NCI-H510A (cell line): Measurements from ENCODE around the gene HDAC7.
"Not testable (repeated sequence)": the region's sequence is repeated elsewhere in the genome, so short reads cannot be mapped to it uniquely, and the experiment has no call there.

Experiments
- DNase-seq: peaks from one replicate; lab custom pipeline; 2025; lab: John Stamatoyannopoulos, UW

HDAC7 gene

GRCh38 chr12:47849261-47849660 is 29.6 kb upstream of the HDAC7 start:
- DNase-seq = no peak

GRCh38 chr12:47848853-47849252 is 29.1 kb upstream of the HDAC7 start:
- no peak for DNase-seq

- DNase-seq = peak; percentile 90
Measured at GRCh38 chr12:47846294-47846996, 26.7 kb upstream of the HDAC7 start.

GRCh38 chr12:47845081-47845480 is 25.4 kb upstream of the HDAC7 start:
- no peak for DNase-seq

- no peak for DNase-seq
Measured at GRCh38 chr12:47844264-47845019, 24.7 kb upstream of the HDAC7 start.

- no peak for DNase-seq
Measured at GRCh38 chr12:47843226-47843980, 23.7 kb upstream of the HDAC7 start.

GRCh38 chr12:47842543-47842942 is 22.8 kb upstream of the HDAC7 start:
- DNase-seq = not testable (repeated sequence)

GRCh38 chr12:47841910-47842309 is 22.2 kb upstream of the HDAC7 start:
- DNase-seq = no peak

- no peak for DNase-seq
Measured at GRCh38 chr12:47841501-47841900, 21.8 kb upstream of the HDAC7 start.

- DNase-seq = no peak
Measured at GRCh38 chr12:47840571-47840970, 20.9 kb upstream of the HDAC7 start.

- DNase-seq = no peak
Measured at GRCh38 chr12:47839214-47839876, 19.6 kb upstream of the HDAC7 start.

- no peak for DNase-seq
Measured at GRCh38 chr12:47838286-47838931, 18.7 kb upstream of the HDAC7 start.

- DNase-seq = no peak
Measured at GRCh38 chr12:47837190-47838171, 17.8 kb upstream of the HDAC7 start.

- DNase-seq = no peak
Measured at GRCh38 chr12:47835831-47836155, 16.1 kb upstream of the HDAC7 start.

- no peak for DNase-seq
Measured at GRCh38 chr12:47835006-47835830, 15.5 kb upstream of the HDAC7 start.

- no peak for DNase-seq
Measured at GRCh38 chr12:47834199-47834903, 14.6 kb upstream of the HDAC7 start.

GRCh38 chr12:47833591-47834012 is 13.9 kb upstream of the HDAC7 start:
- DNase-seq = no peak

- DNase-seq = no peak
Measured at GRCh38 chr12:47832263-47832933, 12.7 kb upstream of the HDAC7 start.

GRCh38 chr12:47829584-47829983 is 9.9 kb upstream of the HDAC7 start:
- DNase-seq = no peak
